ENCODE results near the gene COG7.
"Not testable (repeated sequence)": the region's sequence is repeated elsewhere in the genome, so short reads cannot be mapped to it uniquely, and the experiment has no call there.

Gene COG7

GRCh38 chr16:23484510-23485256 is 31.7 kb upstream of the COG7 start:
- no peak overlapping the region for H3K9ac ChIP-seq (ENCODE audit: low read depth, low read length, poor library complexity, severe bottlenecking)
- H3F3A ChIP-seq (ENCODE audit: low read depth) = no peaks in the 10 kb centered on the region
- no peaks in the 10 kb centered on the region for H3K36me3 ChIP-seq (ENCODE audit: insufficient read depth, low read length)
- TF ChIP-seq CTCF (conservative IDR thresholded peaks at IDR 0.05; ENCODE audit: low read length) (no peak), EZH2phosphoT487 (IDR thresholded peaks at IDR 0.05; ENCODE audit: borderline replicate concordance) (no peak)
- H3K9me2 ChIP-seq (replicated peaks; ENCODE audit: low read depth, low read length) = no peaks in the 10 kb centered on the region
- no peaks in the 10 kb centered on the region for H3K79me2 ChIP-seq (ENCODE audit: insufficient read depth, low read length)
- H3K4me3 ChIP-seq (ENCODE audit: low read length, poor library complexity, severe bottlenecking) = no peak overlapping the region
- H3K4me2 ChIP-seq (ENCODE audit: low read depth, low read length, poor library complexity, severe bottlenecking) = no peak overlapping the region
- peaks cover 5% of the 10 kb centered on the region for H3K4me1 ChIP-seq (ENCODE audit: insufficient read depth, low read length, poor library complexity, severe bottlenecking)
- H3K27me3 ChIP-seq (ENCODE audit: insufficient read depth, low read length, poor library complexity, severe bottlenecking) = no peaks in the 10 kb centered on the region
- H2AFZ ChIP-seq (ENCODE audit: low read length) = no peak overlapping the region
- no peaks in the 10 kb centered on the region for H3K9me3 ChIP-seq (ENCODE audit: insufficient read depth, low read depth, low read length)
- H4K20me1 ChIP-seq (ENCODE audit: insufficient read depth, low read length, poor library complexity, severe bottlenecking) = no peaks in the 10 kb centered on the region

- not testable (repeated sequence) for H3K4me1 ChIP-seq (ENCODE audit: insufficient read depth, low read length, poor library complexity, severe bottlenecking); H3K36me3 ChIP-seq (ENCODE audit: insufficient read depth, low read length); H4K20me1 ChIP-seq (ENCODE audit: insufficient read depth, low read length, poor library complexity, severe bottlenecking)
Measured at GRCh38 chr16:23483492-23483891, 30.5 kb upstream of the COG7 start.

GRCh38 chr16:23482778-23483177 is 29.8 kb upstream of the COG7 start:
- Histone ChIP-seq H3K9me3 (ENCODE audit: insufficient read depth, low read depth, low read length) (no peaks in the 10 kb centered on the region), H3K4me2 (ENCODE audit: low read depth, low read length, poor library complexity, severe bottlenecking) (no peak overlapping the region), H2AFZ (ENCODE audit: low read length) (no peak overlapping the region), H3K4me3 (ENCODE audit: low read length, poor library complexity, severe bottlenecking) (no peak overlapping the region), H3K36me3 (ENCODE audit: insufficient read depth, low read length) (no peaks in the 10 kb centered on the region), H3K9ac (ENCODE audit: low read depth, low read length, poor library complexity, severe bottlenecking) (no peak overlapping the region), H3K9me2 (replicated peaks; ENCODE audit: low read depth, low read length) (no peaks in the 10 kb centered on the region), H3F3A (ENCODE audit: low read depth) (no peaks in the 10 kb centered on the region), H4K20me1 (ENCODE audit: insufficient read depth, low read length, poor library complexity, severe bottlenecking) (no peaks in the 10 kb centered on the region), H3K4me1 (ENCODE audit: insufficient read depth, low read length, poor library complexity, severe bottlenecking) (peaks cover 5% of the 10 kb centered on the region), H3K79me2 (ENCODE audit: insufficient read depth, low read length) (no peaks in the 10 kb centered on the region), H3K27me3 (ENCODE audit: insufficient read depth, low read length, poor library complexity, severe bottlenecking) (no peaks in the 10 kb centered on the region)
- no peak for TF ChIP-seq CTCF (conservative IDR thresholded peaks at IDR 0.05; ENCODE audit: low read length)
- TF ChIP-seq EZH2phosphoT487 (IDR thresholded peaks at IDR 0.05; ENCODE audit: borderline replicate concordance) = no peak

More at GRCh38 chr16:23483492-23483891, 30.5 kb upstream of the COG7 start:
- not testable (repeated sequence) for H3K9me3 ChIP-seq (ENCODE audit: insufficient read depth, low read depth, low read length); H3K4me2 ChIP-seq (ENCODE audit: low read depth, low read length, poor library complexity, severe bottlenecking); H3K9me2 ChIP-seq (replicated peaks; ENCODE audit: low read depth, low read length); H3K4me3 ChIP-seq (ENCODE audit: low read length, poor library complexity, severe bottlenecking); H3F3A ChIP-seq (ENCODE audit: low read depth); H2AFZ ChIP-seq (ENCODE audit: low read length); H3K79me2 ChIP-seq (ENCODE audit: insufficient read depth, low read length); H3K9ac ChIP-seq (ENCODE audit: low read depth, low read length, poor library complexity, severe bottlenecking); H3K27me3 ChIP-seq (ENCODE audit: insufficient read depth, low read length, poor library complexity, severe bottlenecking)

- no peaks in the 10 kb centered on the region for H3K79me2 ChIP-seq (ENCODE audit: insufficient read depth, low read length)
- H3K4me3 ChIP-seq (ENCODE audit: low read length, poor library complexity, severe bottlenecking) = no peak overlapping the region
- H3F3A ChIP-seq (ENCODE audit: low read depth) = no peaks in the 10 kb centered on the region
- no peaks in the 10 kb centered on the region for H3K27me3 ChIP-seq (ENCODE audit: insufficient read depth, low read length, poor library complexity, severe bottlenecking)
- H3K4me2 ChIP-seq (ENCODE audit: low read depth, low read length, poor library complexity, severe bottlenecking) = no peak overlapping the region
- no peak overlapping the region for H3K9ac ChIP-seq (ENCODE audit: low read depth, low read length, poor library complexity, severe bottlenecking)
- H3K9me2 ChIP-seq (replicated peaks; ENCODE audit: low read depth, low read length) = no peaks in the 10 kb centered on the region
- H3K9me3 ChIP-seq (ENCODE audit: insufficient read depth, low read depth, low read length) = no peaks in the 10 kb centered on the region
- H3K4me1 ChIP-seq (ENCODE audit: insufficient read depth, low read length, poor library complexity, severe bottlenecking) = no peaks in the 10 kb centered on the region
- no peaks in the 10 kb centered on the region for H4K20me1 ChIP-seq (ENCODE audit: insufficient read depth, low read length, poor library complexity, severe bottlenecking)
- no peak overlapping the region for H2AFZ ChIP-seq (ENCODE audit: low read length)
- no peaks in the 10 kb centered on the region for H3K36me3 ChIP-seq (ENCODE audit: insufficient read depth, low read length)
- TF ChIP-seq EZH2phosphoT487 (IDR thresholded peaks at IDR 0.05; ENCODE audit: borderline replicate concordance) (no peak), CTCF (conservative IDR thresholded peaks at IDR 0.05; ENCODE audit: low read length) (no peak)
Measured at GRCh38 chr16:23480257-23480656, 27.3 kb upstream of the COG7 start.

All from Loucy (cell line).